ENCODE data around the gene STEAP1B. TPM values are rescaled to one million over a fixed set of nuclear protein-coding genes. Genes with fewer than 3 reads are reported as not detected.

Gene STEAP1B
- total RNA-seq, 4 donors from 2014 or later, result 1.3 to 4.4 (median 2.0) TPM; not detected in 1

DNA sequence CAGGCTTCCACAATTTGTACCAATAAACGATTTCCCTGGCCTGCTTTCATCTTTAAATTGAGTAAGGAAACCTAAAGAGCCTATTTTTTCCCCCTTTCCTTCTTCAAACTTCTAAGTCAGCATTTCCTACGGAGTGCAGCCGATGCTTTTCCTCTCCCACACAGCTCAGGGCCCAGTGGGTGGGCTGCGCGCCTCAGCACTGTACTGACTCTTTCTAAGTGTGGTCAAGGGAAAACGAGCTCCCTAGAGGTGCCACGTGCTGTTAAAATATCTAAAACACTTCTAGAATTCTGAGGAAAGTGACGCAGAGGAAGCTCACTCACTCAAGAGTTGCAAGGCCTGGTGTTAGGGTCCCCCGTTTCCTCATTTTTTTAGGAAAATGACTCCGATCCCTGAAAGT lies 29.0 kb downstream of the STEAP1B start:
- ATAC-seq (ENCODE audit: low FRiP score), result no peak
- TF ChIP-seq, protein P1, sequence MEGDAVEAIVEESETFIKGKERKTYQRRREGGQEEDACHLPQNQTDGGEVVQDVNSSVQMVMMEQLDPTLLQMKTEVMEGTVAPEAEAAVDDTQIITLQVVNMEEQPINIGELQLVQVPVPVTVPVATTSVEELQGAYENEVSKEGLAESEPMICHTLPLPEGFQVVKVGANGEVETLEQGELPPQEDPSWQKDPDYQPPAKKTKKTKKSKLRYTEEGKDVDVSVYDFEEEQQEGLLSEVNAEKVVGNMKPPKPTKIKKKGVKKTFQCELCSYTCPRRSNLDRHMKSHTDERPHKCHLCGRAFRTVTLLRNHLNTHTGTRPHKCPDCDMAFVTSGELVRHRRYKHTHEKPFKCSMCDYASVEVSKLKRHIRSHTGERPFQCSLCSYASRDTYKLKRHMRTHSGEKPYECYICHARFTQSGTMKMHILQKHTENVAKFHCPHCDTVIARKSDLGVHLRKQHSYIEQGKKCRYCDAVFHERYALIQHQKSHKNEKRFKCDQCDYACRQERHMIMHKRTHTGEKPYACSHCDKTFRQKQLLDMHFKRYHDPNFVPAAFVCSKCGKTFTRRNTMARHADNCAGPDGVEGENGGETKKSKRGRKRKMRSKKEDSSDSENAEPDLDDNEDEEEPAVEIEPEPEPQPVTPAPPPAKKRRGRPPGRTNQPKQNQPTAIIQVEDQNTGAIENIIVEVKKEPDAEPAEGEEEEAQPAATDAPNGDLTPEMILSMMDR (IDR thresholded peaks at IDR 0.05), result no peak

DNA sequence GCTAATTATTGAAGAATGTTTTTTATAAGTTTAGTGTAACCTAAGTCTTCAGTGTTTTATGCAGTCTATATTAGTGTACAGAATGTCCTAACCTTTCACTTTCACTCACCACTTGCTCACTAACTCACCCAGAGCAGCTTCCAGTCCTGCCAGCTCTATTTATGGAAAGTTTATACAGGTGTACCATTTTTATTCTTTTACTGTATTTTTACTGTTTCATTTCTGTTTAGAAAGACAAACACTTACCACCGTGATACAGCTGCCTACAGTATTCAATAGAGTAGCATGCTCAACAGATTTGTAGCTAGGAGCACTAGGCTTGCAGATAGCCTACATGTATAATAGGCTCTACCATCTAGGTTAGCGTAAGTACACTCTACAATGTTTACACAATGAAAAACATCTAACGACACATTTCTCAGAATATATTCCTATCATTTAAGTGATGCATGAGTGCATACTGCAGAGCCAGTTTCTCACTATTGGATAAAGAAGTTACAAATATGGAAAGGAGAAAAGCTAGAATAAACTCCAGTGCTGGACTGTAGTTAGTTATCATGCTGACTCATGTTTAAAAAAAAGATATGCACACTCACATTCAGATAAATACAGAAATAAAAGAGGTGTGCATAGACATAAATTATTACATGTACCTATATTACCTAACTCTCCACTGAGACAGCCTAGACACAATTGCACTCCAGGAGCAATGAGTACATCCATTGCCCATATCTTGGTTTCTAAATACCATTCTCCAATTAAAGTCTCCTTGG lies 30.4 kb downstream of the STEAP1B start:
- no peak for ATAC-seq (ENCODE audit: low FRiP score)
- TF ChIP-seq, protein P1 (IDR thresholded peaks at IDR 0.05), result no peak
- no peak for DNase-seq (ENCODE audit: low spot score)

More for the DNA sequence above, 29.0 kb downstream of the STEAP1B start:
- DNase-seq (ENCODE audit: low spot score), result no peak

DNA sequence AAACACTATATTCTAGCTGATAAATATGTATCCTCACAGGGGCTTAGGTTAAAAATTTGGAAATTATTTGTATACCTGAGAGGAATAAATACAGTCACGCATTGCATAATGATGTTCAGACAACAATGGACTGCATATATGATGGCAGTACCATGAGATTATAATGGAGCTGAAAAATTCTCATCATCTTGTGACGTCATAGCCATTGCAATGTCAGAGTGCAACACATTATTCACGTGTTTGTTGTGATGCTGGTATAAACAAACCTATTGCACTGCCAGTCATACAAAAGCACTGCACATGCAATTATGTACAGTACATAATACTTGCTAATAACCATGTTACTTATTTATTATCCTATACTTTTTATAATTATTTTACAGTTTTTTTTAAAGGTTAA lies 31.4 kb downstream of the STEAP1B start:
- TF ChIP-seq, protein P1 (IDR thresholded peaks at IDR 0.05), result no peak
- ATAC-seq (ENCODE audit: low FRiP score), result no peak
- no peak for DNase-seq (ENCODE audit: low spot score)

DNA sequence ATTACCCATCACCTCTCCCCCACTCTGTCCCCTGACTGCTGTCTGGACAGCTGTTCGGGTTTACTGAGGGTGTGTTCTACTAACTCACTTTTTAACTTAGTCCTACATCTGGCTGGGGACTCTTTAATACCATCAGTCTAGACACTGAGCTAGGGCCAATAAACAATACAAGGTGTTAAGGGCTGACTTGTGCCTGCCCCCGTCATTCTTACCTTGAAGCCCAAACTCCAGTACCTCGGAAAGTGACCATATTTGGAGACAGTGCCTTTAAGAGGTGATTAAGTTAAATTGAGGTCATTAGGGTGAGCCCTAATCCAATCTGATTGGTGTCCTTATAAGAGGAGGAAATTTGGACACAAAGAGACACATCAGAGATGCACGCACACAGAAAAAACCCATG lies 35.7 kb downstream of the STEAP1B start:
- DNase-seq (ENCODE audit: low spot score) (no peak), ATAC-seq (ENCODE audit: low FRiP score) (no peak)
- TF ChIP-seq, protein P1 (IDR thresholded peaks at IDR 0.05), result no peak

DNA sequence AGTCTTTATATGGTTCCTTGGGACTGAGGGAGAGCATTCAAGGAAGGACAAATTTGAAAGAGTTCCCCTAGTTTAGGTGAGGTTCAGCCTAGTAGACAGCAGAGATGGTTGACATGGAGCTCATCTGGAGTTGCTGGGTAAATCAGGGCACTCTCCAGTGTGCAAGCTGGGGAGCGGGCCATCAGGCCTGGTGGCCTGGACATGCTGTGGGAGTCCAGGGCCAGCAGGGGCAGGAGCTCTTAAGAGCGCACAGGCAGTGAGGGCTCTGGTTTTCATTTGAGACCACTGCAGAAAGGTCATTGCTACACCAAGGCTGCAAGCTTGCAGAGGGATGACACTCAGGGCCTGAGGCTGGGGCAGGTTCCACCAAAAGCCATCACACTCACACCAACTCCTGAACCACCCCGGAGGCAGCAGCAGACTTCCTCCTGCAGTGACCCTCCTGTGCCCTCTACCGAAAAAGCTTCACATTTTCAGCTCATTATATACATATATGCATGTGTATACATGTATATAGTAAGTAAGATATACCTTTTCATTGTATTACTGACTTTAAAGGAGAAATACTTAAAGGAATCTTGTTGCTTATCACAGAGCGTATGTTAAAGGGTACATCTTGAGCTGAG lies 39.5 kb downstream of the STEAP1B start:
- ATAC-seq (ENCODE audit: low FRiP score) (no peak), DNase-seq (ENCODE audit: low spot score) (no peak)
- TF ChIP-seq, protein P1 (IDR thresholded peaks at IDR 0.05), result no peak

DNA sequence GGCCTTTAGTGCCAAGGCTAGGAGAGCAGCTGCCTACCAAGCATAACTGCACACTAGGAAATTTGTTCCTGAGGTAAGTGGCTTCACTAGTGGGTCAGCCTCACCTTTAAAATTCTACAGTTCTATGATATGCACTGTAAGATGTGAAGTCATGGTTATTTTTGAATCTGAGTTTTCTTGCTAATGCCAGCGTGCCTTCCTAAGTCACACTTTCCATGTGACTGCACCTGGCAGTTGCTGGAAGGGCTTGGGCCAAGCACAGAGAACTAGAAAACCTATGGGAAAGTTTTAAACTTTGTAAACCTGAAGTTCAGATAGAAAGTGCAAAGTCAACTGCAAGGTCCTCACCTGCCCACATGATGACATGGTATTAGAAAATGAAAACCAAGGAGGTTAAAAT lies 42.5 kb downstream of the STEAP1B start:
- TF ChIP-seq, protein P1 (IDR thresholded peaks at IDR 0.05), result no peak
- no peak for ATAC-seq (ENCODE audit: low FRiP score)
- DNase-seq (ENCODE audit: low spot score), result no peak

DNA sequence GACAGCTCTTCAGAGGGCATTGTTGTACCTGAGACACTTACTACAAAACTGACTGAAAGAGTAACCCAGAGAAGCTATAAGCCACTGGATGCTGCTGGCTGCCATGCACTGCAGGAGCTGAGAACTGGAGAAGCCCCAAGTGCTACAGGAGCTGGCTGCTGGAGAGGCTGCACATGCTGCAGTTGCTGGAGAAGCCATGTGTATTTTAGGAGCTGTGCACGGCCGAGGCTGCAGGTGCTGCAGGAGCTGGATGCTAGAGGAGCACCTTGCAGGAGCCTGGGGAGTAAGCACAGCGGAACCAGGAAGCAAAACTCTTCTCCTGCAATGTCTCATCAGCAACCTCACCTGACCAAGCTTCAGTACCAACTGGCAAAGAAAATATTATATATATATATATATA lies 45.5 kb downstream of the STEAP1B start:
- TF ChIP-seq, protein P1 (IDR thresholded peaks at IDR 0.05), result no peak
- DNase-seq (ENCODE audit: low spot score), result no peak
- no peak for ATAC-seq (ENCODE audit: low FRiP score)
